Activated T-cell treated with anti-CD3 and anti-CD28 coated beads for 4 hours (primary cell): ENCODE measurements around the gene QSOX1.
"Not testable (repeated sequence)": the region's sequence is repeated elsewhere in the genome, so short reads cannot be mapped to it uniquely, and the experiment has no call there.

Source experiments
- DNase-seq: peaks from one replicate; pipeline ENCODE4 v3.0.0-alpha.2; 2020

Gene QSOX1

GRCh38 chr1:180154325-180155181 is at the start of gene QSOX1:
QSOX1 (plus strand) TSS chr1:180154869; CDS start chr1:180154908, 39 bp downstream.
- DNase-seq, result peak; percentile 78

DNA sequence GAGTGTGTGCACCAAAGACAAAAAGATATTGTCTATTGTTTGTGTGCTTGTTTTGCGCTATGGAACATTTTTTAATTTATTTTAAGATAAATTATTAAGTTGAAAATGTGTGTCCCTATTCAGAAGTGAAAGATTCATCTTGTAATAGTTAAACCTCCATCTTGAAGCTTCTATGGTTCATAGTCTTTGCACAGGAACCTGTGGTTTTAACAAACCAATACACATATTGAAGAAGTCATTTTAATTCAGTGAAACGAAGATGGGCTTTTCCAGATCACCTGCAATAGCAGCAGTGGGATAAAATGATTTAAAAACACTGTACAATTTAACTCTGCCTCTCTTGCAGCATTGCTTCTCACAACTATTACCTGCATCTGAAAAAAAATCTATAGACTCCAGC is 42.6 kb upstream of the QSOX1 start:
- DNase-seq, result no peak

DNA sequence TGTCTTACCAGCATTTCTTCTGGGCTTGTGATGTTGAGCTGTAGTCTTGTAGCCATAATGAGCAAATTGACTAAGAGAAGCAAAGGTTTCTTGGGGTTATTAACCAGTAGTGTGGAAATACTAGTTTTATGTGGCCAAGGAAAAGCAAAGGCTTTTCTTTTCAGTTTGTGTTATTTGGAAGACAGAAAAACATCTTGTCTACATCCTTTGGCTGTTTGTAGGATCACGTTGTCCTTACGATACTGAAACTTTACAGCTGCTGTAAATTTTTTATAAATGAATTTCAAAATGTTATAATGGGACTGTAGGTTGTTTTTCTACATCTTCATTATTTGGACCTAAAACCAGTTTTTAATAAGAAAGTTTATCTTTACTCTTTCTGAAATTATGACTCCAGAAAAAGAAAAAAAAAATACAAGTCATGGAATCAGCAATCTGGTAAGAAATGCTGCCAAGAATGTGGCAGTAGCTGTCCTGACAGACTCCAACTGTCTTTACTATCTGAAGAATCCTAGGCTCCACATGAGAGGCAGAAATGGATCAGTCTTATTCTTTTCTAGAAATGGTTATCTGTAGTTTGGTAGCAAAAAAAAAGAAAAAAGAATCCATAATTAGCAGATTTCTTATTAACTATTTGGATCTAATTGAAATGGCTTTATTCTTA is 41.6 kb upstream of the QSOX1 start:
- no peak for DNase-seq

DNA sequence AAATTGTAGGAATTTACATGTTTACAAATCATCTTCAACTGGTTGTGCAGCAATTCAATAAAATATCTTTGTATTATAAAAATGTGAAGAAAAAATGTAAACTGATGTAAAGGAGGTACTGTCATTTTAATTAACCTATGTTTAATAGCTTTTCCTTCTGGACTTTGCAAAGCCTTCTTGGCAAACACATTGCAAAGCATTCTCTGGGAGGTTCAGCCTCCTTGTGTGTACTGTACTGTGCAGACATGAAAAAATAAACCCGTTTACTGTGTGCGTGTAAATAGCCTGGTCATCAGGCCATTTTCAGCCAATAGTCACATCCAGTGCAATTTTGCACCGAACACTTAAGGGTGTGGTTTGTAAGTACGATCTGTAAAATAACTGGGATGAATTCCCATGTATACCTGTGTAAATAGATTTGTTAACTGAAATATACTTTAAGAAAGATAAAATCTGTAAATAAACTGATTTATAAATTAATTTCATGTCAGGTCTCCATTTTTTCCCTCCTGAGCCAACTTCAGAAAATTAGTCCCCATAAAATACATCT is 40.2 kb upstream of the QSOX1 start:
- DNase-seq, result no peak

- DNase-seq, result no peak
These were observed 37.5 kb upstream of the QSOX1 start for GRCh38 chr1:180116964-180117763.

- DNase-seq, result no peak
These were observed 36.9 kb upstream of the QSOX1 start for GRCh38 chr1:180117764-180118116.

DNA sequence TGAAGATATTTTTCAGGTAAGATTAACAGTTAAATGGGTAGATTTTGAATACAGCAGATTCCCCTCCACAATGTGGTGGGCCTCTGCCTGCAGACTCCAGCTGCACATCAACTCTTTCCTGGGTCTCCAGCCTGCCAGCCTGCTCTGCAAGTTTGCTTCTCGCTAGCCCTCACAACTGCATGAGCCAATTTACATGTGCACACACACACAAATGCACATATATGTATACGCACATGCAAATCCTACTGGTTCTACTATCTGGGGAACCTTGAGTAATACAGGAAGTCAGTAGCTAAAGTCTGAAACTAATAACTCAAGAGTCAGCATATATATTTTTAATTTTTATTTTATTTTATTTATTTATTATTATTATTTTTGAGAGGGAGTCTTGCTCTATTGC is 34.8 kb upstream of the QSOX1 start:
- DNase-seq, result no peak

DNA sequence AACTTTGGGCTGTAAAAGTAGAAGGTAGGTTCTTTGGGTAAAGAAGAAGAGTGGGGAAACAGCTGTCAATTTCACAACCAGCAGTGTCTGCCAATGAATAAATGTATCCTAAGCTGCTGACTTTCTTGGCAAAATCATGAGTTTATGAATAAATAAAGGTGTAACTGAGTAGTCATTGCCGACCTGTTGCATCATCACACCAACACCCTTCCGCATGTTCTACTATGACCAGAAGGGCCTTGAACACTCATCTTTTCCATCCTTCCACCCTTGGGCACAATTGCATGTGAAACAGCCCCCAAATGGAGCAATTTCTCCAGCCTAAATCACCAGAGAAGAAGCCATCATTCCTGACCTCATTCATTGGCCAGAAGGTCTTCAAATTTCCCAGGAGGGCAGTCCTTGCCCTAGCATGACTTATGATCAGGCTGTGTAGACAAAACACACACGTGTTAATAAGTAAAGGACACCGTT is 31.2 kb upstream of the QSOX1 start:
- DNase-seq, result no peak

- DNase-seq, result no peak
These were observed 24.0 kb upstream of the QSOX1 start for GRCh38 chr1:180130651-180131050.

DNA sequence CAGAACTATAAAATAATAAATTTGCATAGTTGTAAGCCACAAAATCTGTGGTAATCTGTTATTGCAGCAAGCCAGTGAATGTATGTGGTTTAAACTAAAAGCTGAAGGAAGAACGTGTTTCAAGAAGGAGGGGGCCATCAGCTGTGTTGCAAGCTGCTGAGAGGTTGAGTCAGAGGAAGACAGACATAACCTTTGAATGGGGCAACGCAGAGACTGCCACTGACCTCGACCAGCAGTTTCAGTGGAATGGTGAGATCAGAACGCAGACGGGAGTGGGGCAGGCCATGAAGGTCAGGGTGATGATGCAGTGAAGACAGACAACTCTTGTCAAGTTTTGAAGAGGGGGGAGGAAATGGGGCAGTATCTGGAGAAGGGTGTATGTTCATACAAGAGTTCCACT is 23.2 kb upstream of the QSOX1 start:
- DNase-seq, result no peak

DNA sequence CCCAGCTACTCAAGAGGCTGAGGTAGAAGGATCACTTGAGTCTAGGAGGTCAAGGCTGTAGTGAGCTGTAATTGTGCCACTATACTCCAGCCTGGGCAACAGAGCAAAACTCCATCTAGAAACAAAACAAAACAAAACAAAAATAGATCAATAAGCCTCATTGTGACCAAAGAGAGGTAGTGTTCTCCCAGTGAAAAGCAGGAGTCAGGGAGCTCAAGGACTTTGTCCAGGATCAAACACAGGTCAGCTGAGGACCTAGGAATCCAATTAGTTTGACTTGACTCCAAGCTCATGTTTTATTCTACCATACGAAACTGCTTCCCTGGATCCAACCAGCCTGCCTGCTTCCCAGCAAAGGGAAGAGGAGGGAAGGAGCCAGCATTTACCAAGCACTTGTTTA is 21.5 kb upstream of the QSOX1 start:
- DNase-seq, result no peak

- DNase-seq, result not testable (repeated sequence)
These were observed 21.0 kb upstream of the QSOX1 start for GRCh38 chr1:180133688-180134087.

- DNase-seq, result no peak
These were observed 19.1 kb upstream of the QSOX1 start for GRCh38 chr1:180135535-180135934.

GRCh38 chr1:180136331-180136967 is 18.2 kb upstream of the QSOX1 start:
- DNase-seq, result no peak

GRCh38 chr1:180136968-180137356 is 17.7 kb upstream of the QSOX1 start:
- no peak for DNase-seq

GRCh38 chr1:180137776-180138175 is 16.9 kb upstream of the QSOX1 start:
- DNase-seq, result no peak

GRCh38 chr1:180141381-180141934 is 13.2 kb upstream of the QSOX1 start:
- DNase-seq, result no peak

DNA sequence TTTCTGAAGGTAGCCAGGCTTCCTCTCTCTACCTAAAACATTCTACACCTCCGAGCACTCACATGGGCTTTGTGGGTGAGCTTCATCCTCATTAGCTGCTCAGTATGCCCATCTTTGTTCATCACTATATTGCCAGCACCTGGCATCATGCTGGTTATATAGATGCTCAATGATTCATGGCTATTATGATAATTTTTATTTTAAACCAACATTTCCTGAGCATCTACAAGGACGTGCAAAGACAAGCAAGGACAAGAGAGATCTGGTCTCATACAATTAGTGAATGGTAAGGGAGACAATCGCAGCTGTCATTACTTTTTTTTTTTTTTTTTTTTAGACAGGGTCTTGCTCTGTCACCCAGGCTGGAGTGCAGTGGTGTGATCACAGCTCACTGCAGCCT is 11.3 kb upstream of the QSOX1 start:
- DNase-seq, result no peak

DNA sequence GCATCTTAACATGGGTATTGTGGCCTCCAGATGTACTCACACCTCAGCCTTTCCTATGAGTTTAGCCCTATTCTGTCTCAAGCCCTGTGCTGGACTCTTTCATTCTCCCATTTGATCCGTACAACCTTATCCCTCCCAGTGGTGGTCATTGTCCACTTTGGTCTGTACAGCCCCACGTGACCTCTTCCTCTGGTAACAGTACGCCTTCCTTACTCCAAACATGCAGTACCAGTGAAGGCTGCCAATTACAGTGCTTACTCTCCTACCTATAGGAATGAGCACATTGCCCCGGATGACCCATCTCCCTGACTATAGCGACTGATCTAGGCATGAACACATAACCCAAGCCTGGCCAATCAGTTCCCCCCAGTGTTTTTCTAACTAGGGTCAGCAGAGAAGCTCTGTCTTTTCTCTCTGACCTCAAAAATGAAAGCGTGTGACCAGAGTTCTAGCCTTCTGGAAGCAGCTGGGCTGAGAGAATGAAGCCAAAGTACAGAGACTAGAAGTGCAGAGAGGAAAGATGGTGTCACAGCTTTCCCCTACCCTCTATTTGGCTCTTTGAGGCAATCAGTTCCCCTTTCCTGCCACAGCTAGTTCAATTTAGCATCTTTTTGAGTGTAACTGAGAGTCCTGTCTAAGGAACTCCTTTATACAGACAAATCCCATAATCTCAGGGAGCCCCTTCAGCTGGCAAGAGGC is 9.9 kb upstream of the QSOX1 start:
- DNase-seq, result no peak

DNA sequence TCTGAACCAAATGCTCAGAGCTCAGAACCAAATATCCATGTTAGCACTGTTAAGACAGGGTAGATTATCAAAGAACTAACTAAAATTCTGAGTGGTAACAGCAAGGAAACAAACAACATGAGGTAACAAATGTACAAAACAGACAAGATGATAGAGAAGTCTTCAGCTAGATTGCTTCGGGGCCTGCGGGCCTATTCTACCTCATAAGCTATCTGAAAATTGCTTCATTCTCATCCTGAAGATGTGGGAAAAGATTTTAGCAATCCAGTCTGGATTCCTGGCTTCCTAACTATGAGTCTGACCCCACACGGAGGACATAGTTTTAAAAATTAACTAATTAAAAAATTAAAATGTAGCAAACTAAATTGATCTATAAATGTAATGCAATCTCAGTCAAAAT is 9.2 kb upstream of the QSOX1 start:
- no peak for DNase-seq

DNA sequence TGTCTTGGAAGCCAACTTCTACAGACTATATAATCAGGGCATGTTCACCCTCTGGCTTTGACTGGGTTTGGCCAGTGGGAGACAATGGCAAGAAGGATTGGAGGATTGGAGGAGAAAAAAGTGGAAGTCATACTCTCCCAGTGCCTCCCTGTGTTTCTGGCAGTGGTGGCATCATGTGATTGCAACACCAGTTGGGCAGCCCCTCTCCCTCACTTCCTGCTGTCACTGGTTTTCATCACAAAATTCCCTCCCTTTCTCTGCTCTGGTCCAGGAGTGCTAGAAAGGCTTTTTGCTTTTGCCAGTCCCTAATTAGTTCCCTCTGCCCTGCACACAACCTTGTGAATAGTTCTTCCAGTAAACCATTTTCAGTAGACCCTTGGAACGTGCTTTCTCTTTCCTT is 3.7 kb upstream of the QSOX1 start:
- DNase-seq, result no peak

- no peak for DNase-seq
These were observed 3.2 kb upstream of the QSOX1 start for GRCh38 chr1:180151508-180151907.
